Measurements from ENCODE around the gene SPDYE17.
"Not testable (repeated sequence)": the region's sequence is repeated elsewhere in the genome, so short reads cannot be mapped to it uniquely, and the experiment has no call there.

Gene SPDYE17

GRCh38 chr7:76972391-76972790 lies 59.8 kb downstream of the SPDYE17 start:
- not testable (repeated sequence) for DNase-seq (ENCODE audit: low spot score)

Data from CD4-positive, alpha-beta T cell treated with Interleukin-2 at 100 ng/mL for 4 hours (primary cell).